Neural crest cell (in vitro differentiated cells): Measurements from ENCODE around the gene DENND1A. TPM values are rescaled to one million over a fixed set of nuclear protein-coding genes. Genes with fewer than 3 reads are reported as not detected.

Experiments
- DNase-seq: peaks from one replicate; pipeline ENCODE4 v3.0.0; 2021; ENCODE audit warnings: low read depth, mixed read lengths, low spot score
- H3K27ac Mint-ChIP-seq: one replicate; pipeline ENCODE4 v1.8.0; 2021; ENCODE audit warnings: mild to moderate bottlenecking, mixed read lengths; ENCODE audit not compliant: unreplicated experiment
- H3K27me3 Mint-ChIP-seq: 2 replicates; pipeline ENCODE4 v1.8.0; 2021; ENCODE audit warnings: low read depth, mild to moderate bottlenecking, mixed read lengths
- H3K36me3 Mint-ChIP-seq: 2 replicates; pipeline ENCODE4 v1.8.0; 2021; ENCODE audit warnings: low read depth, mild to moderate bottlenecking, mixed read lengths
- H3K4me1 Mint-ChIP-seq: 2 replicates; pipeline ENCODE4 v1.8.0; 2021; ENCODE audit warnings: mixed read lengths
- H3K4me3 Mint-ChIP-seq: one replicate; pipeline ENCODE4 v1.8.0; 2021; ENCODE audit warnings: mild to moderate bottlenecking, mixed read lengths
- H3K9me3 Mint-ChIP-seq: 2 replicates; pipeline ENCODE4 v1.8.0; 2021; ENCODE audit warnings: mixed read lengths
- total RNA-seq: library from RNA; stranded (reverse); gene quantifications from 2 replicates; pipeline ENCODE4 v1.2.1, GENCODE V29; 2021
- TF ChIP-seq, protein P1 (sequence below): fragments of 200-600 bp; sonication (generic); conservative IDR thresholded peaks from 2 replicates; pipeline ENCODE4 v1.5.0; 2021; ENCODE audit warnings: antibody characterized with exemption, mild to moderate bottlenecking

The DENND1A gene
- total RNA-seq, 1 donor from 2014 or later, result 17.8 TPM

DNA sequence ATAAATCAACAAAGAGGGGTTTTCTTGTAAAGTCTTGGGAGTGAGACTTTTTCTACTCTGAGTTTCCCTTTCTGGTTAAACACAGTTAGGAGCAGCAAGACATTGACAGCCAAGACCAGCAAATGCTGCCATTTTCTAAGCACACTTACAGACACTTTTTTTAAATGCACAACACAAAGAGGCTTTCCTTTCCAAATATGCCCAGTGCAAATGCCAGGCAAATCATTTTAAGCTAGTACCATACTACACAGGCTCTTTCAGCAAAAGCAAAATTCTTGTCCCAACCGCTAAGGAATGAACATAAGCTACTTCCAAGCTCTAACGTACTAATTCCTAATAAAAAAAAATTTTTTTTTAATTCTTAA is 68.2 kb downstream of the DENND1A start:
- Mint-ChIP-seq H3K9me3 (peaks cover 3% of the 10 kb centered on the region), H3K4me3 (peak overlapping the region; percentile 39), H3K27ac (no peak overlapping the region), H3K27me3 (peaks cover 97% of the 10 kb centered on the region), H3K36me3 (peaks cover 7% of the 10 kb centered on the region), H3K4me1 (peaks cover 48% of the 10 kb centered on the region)
- DNase-seq, result no peak
- TF ChIP-seq, protein P1, sequence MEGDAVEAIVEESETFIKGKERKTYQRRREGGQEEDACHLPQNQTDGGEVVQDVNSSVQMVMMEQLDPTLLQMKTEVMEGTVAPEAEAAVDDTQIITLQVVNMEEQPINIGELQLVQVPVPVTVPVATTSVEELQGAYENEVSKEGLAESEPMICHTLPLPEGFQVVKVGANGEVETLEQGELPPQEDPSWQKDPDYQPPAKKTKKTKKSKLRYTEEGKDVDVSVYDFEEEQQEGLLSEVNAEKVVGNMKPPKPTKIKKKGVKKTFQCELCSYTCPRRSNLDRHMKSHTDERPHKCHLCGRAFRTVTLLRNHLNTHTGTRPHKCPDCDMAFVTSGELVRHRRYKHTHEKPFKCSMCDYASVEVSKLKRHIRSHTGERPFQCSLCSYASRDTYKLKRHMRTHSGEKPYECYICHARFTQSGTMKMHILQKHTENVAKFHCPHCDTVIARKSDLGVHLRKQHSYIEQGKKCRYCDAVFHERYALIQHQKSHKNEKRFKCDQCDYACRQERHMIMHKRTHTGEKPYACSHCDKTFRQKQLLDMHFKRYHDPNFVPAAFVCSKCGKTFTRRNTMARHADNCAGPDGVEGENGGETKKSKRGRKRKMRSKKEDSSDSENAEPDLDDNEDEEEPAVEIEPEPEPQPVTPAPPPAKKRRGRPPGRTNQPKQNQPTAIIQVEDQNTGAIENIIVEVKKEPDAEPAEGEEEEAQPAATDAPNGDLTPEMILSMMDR, result no peak

DNA sequence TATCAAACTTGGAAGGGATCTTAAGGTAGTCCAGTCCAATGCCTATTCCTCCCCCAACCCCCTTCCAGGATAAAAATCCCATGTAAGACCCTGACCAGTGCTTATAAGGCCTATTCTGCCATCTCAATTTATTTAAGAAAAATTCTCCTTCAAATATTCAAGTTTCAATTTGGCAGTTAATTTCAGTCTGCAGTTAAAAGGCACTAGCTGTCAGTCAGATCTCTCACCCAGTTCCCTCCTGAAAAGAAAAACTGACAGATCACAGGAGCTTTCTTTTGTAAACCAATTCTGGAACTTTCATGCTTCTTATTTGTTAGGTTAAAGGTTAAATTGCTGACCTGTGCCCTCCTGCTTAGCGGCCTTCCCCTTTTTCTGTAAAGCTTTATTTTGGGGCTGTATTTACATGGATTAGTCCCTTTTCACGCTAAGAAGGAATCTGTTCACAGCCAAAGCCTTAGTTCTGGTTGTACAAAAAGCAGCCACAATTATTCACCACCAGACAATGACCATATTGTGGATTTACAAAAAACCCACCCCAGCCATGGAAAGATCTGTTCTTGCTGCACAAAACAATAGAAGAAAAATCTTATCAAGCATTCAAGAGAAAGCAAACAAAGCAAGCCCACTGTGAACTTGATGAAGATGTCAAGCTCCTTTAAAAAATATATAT is 68.7 kb downstream of the DENND1A start:
- H3K27me3 Mint-ChIP-seq, result peaks cover 98% of the 10 kb centered on the region
- H3K4me3 Mint-ChIP-seq, result peak overlapping the region; percentile 1
- H3K27ac Mint-ChIP-seq, result no peak overlapping the region
- peaks cover 3% of the 10 kb centered on the region for H3K9me3 Mint-ChIP-seq
- peak; percentile 8 for DNase-seq
- TF ChIP-seq, protein P1, result no peak
- peaks cover 48% of the 10 kb centered on the region for H3K4me1 Mint-ChIP-seq
- H3K36me3 Mint-ChIP-seq, result peaks cover 12% of the 10 kb centered on the region

DNA sequence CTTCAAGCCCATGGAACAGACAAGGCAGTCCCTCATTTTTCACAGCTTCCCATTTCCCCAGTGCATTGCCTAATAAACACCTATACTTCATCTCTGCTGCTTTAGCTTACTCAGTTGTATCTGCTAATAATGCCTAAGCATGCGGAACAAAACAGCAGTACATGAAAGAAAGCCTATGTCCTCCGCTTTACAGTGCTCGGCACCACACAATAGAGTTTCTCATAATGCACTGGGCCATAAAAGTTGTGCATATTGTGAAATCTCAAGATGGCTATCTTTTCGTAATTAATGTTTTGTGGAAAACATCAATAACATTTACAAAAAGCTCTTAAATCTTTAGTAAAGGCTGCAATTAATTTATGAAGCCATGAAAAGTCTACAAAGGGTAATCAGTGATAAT is 69.3 kb downstream of the DENND1A start:
- Mint-ChIP-seq H3K36me3 (peaks cover 15% of the 10 kb centered on the region), H3K9me3 (peaks cover 3% of the 10 kb centered on the region), H3K4me1 (peaks cover 48% of the 10 kb centered on the region), H3K4me3 (peak overlapping the region; percentile 1), H3K27ac (no peak overlapping the region), H3K27me3 (peaks cover 98% of the 10 kb centered on the region)
- no peak for DNase-seq
- TF ChIP-seq, protein P1, result no peak

DNA sequence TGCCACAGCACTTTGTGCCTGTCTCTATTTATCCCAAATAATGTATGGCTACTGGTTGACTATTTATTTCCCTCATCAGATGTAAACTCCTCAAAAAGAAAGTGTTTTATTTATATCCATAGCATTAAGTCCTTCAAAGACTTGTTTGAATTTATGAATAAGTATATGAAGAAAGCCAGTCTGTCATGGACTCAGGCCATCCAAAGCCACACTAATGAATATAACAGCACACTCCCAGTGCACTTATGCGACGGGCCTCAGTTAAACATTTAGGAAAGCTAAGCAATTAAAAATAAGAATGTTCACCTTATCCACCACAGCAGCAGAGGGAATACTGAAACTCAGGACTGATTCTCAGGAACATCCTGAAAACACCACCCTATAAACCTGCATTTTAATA is 77.5 kb downstream of the DENND1A start:
- peaks cover 33% of the 10 kb centered on the region for H3K36me3 Mint-ChIP-seq
- H3K27me3 Mint-ChIP-seq, result peaks cover 80% of the 10 kb centered on the region
- TF ChIP-seq, protein P1, result no peak
- peaks cover 7% of the 10 kb centered on the region for H3K9me3 Mint-ChIP-seq
- H3K4me1 Mint-ChIP-seq, result peaks cover 6% of the 10 kb centered on the region
- no peak for DNase-seq
- H3K4me3 Mint-ChIP-seq, result no peak overlapping the region
- H3K27ac Mint-ChIP-seq, result no peak overlapping the region

DNA sequence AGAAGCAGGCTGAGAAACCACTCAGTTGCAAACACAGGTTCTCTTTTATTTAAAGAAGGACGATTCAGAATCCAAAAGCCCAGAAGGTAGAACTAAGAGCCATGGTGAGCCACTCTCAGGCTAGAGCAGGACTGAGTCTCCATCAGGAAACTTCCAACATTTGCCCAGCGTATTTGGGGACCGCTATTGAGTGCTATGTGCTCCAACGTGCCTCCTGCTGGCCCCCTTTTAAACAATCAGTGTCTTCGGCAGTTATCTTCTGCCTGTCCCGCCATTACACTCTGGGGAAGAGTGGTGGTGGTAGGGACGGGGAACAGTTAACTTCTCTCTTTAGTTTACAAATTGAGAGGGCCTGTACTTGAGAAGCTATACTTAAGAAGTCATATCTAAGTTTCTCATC is 78.1 kb downstream of the DENND1A start:
- DNase-seq, result no peak
- no peak overlapping the region for H3K27ac Mint-ChIP-seq

More for the DNA sequence above, 78.1 kb downstream of the DENND1A start:
- TF ChIP-seq, protein P1, result no peak
- Mint-ChIP-seq H3K27me3 (peaks cover 77% of the 10 kb centered on the region), H3K36me3 (peaks cover 33% of the 10 kb centered on the region), H3K9me3 (peaks cover 8% of the 10 kb centered on the region), H3K4me3 (no peak overlapping the region), H3K4me1 (peaks cover 6% of the 10 kb centered on the region)
